DOHH2 (cell line): ENCODE data around the gene OR5B3.

Experiments used
- H3F3A ChIP-seq: fragments of 200-600 bp; sonication (generic), shearing (Covaris generic); 2 replicates; pipeline ENCODE4 v1.6.0; 2016; ENCODE audit warnings: antibody characterized with exemption, mild to moderate bottlenecking; ENCODE audit not compliant: control insufficient read depth, insufficient read depth
- H3K27ac ChIP-seq: fragments of 200-600 bp; sonication (generic); 2 replicates; pipeline ENCODE4 v1.5.1; 2014; ENCODE audit warnings: low read depth, mild to moderate bottlenecking, low read length, moderate library complexity
- H3K27me3 ChIP-seq: fragments of 200-600 bp; sonication (generic); 2 replicates; pipeline ENCODE4 v1.6.1; 2014; ENCODE audit warnings: mild to moderate bottlenecking, low read length, mixed read lengths; ENCODE audit not compliant: control insufficient read depth
- H3K36me3 ChIP-seq: fragments of 200-600 bp; sonication (generic); 2 replicates; pipeline ENCODE4 v1.6.1; 2014; ENCODE audit warnings: mild to moderate bottlenecking, low read length, moderate library complexity, mixed read lengths; ENCODE audit not compliant: control insufficient read depth
- H3K4me1 ChIP-seq: fragments of 200-600 bp; sonication (generic); 2 replicates; pipeline ENCODE4 v1.6.1; 2014; ENCODE audit warnings: mild to moderate bottlenecking, low read length, mixed read lengths; ENCODE audit not compliant: control insufficient read depth
- H3K4me2 ChIP-seq: fragments of 200-600 bp; sonication (generic); 2 replicates; pipeline ENCODE4 v1.6.0; 2014; ENCODE audit warnings: mild to moderate bottlenecking, low read length, moderate library complexity
- H3K4me3 ChIP-seq: fragments of 200-600 bp; sonication (generic); 2 replicates; pipeline ENCODE4 v1.5.1; 2014; ENCODE audit warnings: mild to moderate bottlenecking, low read length, mixed read lengths
- H3K79me2 ChIP-seq: fragments of 200-600 bp; sonication (generic); 2 replicates; pipeline ENCODE4 v1.6.1; 2014; ENCODE audit warnings: mild to moderate bottlenecking, low read length, mixed read lengths; ENCODE audit not compliant: control insufficient read depth
- H3K9me2 ChIP-seq: fragments of 200-600 bp; sonication (generic); replicated peaks from 2 replicates; pipeline ENCODE4 v1.6.1; 2014; ENCODE audit warnings: mild to moderate bottlenecking, low read length, mixed read lengths; ENCODE audit not compliant: control insufficient read depth
- H3K9me3 ChIP-seq: fragments of 200-600 bp; sonication (generic); 2 replicates; pipeline ENCODE4 v1.6.1; 2014; ENCODE audit warnings: antibody characterized with exemption, low read length, mixed read lengths; ENCODE audit not compliant: control insufficient read depth, insufficient read depth
- H4K20me1 ChIP-seq: fragments of 200-600 bp; sonication (generic); 2 replicates; pipeline ENCODE4 v1.6.0; 2014; ENCODE audit warnings: low read depth, mild to moderate bottlenecking, antibody characterized with exemption, low read length, moderate library complexity; ENCODE audit not compliant: control insufficient read depth, insufficient read depth
- CTCF ChIP-seq: fragments of 200-600 bp; sonication (generic); IDR thresholded peaks from one replicate; pipeline ENCODE4 v1.5.1; 2014; ENCODE audit warnings: antibody characterized with exemption, mild to moderate bottlenecking, low read depth, low read length; ENCODE audit not compliant: poor library complexity, severe bottlenecking
- EZH2phosphoT487 ChIP-seq: fragments of 200-600 bp; sonication (generic); IDR thresholded peaks from 2 replicates; pipeline ENCODE4 v1.6.1; 2017; ENCODE audit warnings: borderline replicate concordance, mild to moderate bottlenecking, antibody characterized with exemption, low read length, moderate library complexity, mixed read lengths

Gene OR5B3

GRCh38 chr11:58395581-58395980 is 11.1 kb downstream of the OR5B3 start:
- H3K9me3 ChIP-seq, result no peaks in the 10 kb centered on the region
- H3K79me2 ChIP-seq, result no peaks in the 10 kb centered on the region
- H3K27me3 ChIP-seq, result no peaks in the 10 kb centered on the region
- H3K27ac ChIP-seq, result no peak overlapping the region
- H3K9me2 ChIP-seq, result no peaks in the 10 kb centered on the region
- H4K20me1 ChIP-seq, result no peaks in the 10 kb centered on the region
- H3K4me3 ChIP-seq, result no peak overlapping the region
- H3F3A ChIP-seq, result no peaks in the 10 kb centered on the region
- no peak overlapping the region for H3K4me2 ChIP-seq
- no peaks in the 10 kb centered on the region for H3K36me3 ChIP-seq
- H3K4me1 ChIP-seq, result no peaks in the 10 kb centered on the region
- TF ChIP-seq EZH2phosphoT487, result no peak
- TF ChIP-seq CTCF, result no peak

GRCh38 chr11:58394195-58394594 is 12.5 kb downstream of the OR5B3 start:
- Histone ChIP-seq H3F3A (no peaks in the 10 kb centered on the region), H3K79me2 (no peaks in the 10 kb centered on the region), H3K9me3 (no peaks in the 10 kb centered on the region), H3K36me3 (no peaks in the 10 kb centered on the region), H3K4me1 (no peaks in the 10 kb centered on the region), H3K27ac (no peak overlapping the region), H3K27me3 (no peaks in the 10 kb centered on the region), H3K4me2 (no peak overlapping the region), H4K20me1 (no peaks in the 10 kb centered on the region), H3K4me3 (no peak overlapping the region), H3K9me2 (no peaks in the 10 kb centered on the region)
- TF ChIP-seq CTCF (no peak), EZH2phosphoT487 (no peak)

- H3F3A ChIP-seq, result no peaks in the 10 kb centered on the region
- H3K4me3 ChIP-seq, result no peak overlapping the region
- no peaks in the 10 kb centered on the region for H3K4me1 ChIP-seq
- H3K4me2 ChIP-seq, result no peak overlapping the region
- H3K79me2 ChIP-seq, result no peaks in the 10 kb centered on the region
- H4K20me1 ChIP-seq, result no peaks in the 10 kb centered on the region
- TF ChIP-seq EZH2phosphoT487 (no peak), CTCF (no peak)
- no peaks in the 10 kb centered on the region for H3K9me3 ChIP-seq
- no peaks in the 10 kb centered on the region for H3K9me2 ChIP-seq
- H3K27me3 ChIP-seq, result no peaks in the 10 kb centered on the region
- H3K36me3 ChIP-seq, result no peaks in the 10 kb centered on the region
- no peak overlapping the region for H3K27ac ChIP-seq
Measured at GRCh38 chr11:58392746-58393145, 13.9 kb downstream of the OR5B3 start.

GRCh38 chr11:58391879-58392278 is 14.8 kb downstream of the OR5B3 start:
- Histone ChIP-seq H4K20me1 (no peaks in the 10 kb centered on the region), H3F3A (no peaks in the 10 kb centered on the region), H3K9me2 (no peaks in the 10 kb centered on the region), H3K79me2 (no peaks in the 10 kb centered on the region), H3K36me3 (no peaks in the 10 kb centered on the region), H3K4me2 (no peak overlapping the region), H3K9me3 (no peaks in the 10 kb centered on the region), H3K27me3 (no peaks in the 10 kb centered on the region), H3K27ac (no peak overlapping the region), H3K4me1 (no peaks in the 10 kb centered on the region), H3K4me3 (no peak overlapping the region)
- no peak for TF ChIP-seq CTCF
- no peak for TF ChIP-seq EZH2phosphoT487
